Large intestine (tissue), 3 donors: ENCODE measurements around the gene SMYD3. TPM values are rescaled to one million over a fixed set of nuclear protein-coding genes. Genes with fewer than 3 reads are reported as not detected.

Source experiments
- DNase-seq, 2 donors: peaks; one replicate each; pipeline versions ENCODE4 v3.0.0 to v3.0.0-alpha.2; 2013
- H3K27ac ChIP-seq: one replicate; pipeline ENCODE4 v1.5.1; 2013; ENCODE audit warnings: low read length
- H3K27me3 ChIP-seq: 2 replicates; pipeline ENCODE4 v1.6.1; 2013; ENCODE audit warnings: low read length; ENCODE audit not compliant: control insufficient read depth, insufficient read depth
- H3K36me3 ChIP-seq: 2 replicates; pipeline ENCODE4 v1.6.1; 2013; ENCODE audit warnings: low read length; ENCODE audit not compliant: control insufficient read depth, insufficient read depth
- H3K4me1 ChIP-seq: one replicate; pipeline ENCODE4 v1.6.1; 2013; ENCODE audit warnings: low read length; ENCODE audit not compliant: control insufficient read depth, insufficient read depth
- H3K4me3 ChIP-seq: one replicate; pipeline ENCODE4 v1.5.1; 2013; ENCODE audit warnings: low read length
- H3K9me3 ChIP-seq: one replicate; pipeline ENCODE4 v1.6.1; 2013; ENCODE audit warnings: mild to moderate bottlenecking, low read depth, low read length, moderate library complexity; ENCODE audit not compliant: control insufficient read depth
- WGBS: methylation state at CpG from one replicate; pipeline ENCODE4 v1.1.5; 2013; ENCODE audit warnings: low lambda C conversion rate; ENCODE audit not compliant: insufficient coverage; 5-methylcytosine and 5-hydroxymethylcytosine counted together
- polyA plus RNA-seq: library from polyadenylated mRNA; unstranded; fragments of 120-200 nt; gene quantifications from one replicate; pipeline ENCODE4 v1.2.1, GENCODE V29; 2013

SMYD3 gene
- polyA plus RNA-seq, 1 donor = 12.0 TPM

- Histone ChIP-seq H3K27ac (no peak overlapping the region), H3K36me3 (no peaks in the 10 kb centered on the region), H3K27me3 (no peaks in the 10 kb centered on the region), H3K4me3 (no peak overlapping the region), H3K9me3 (no peaks in the 10 kb centered on the region), H3K4me1 (no peaks in the 10 kb centered on the region)
- WGBS = no CpG with 5 or more reads among the region's 17 CpGs
- DNase-seq = no peak
Measured at GRCh38 chr1:245853291-245853690, 653.8 kb downstream of the SMYD3 start.

GRCh38 chr1:245843101-245843500 lies 664.0 kb downstream of the SMYD3 start:
- H3K36me3 ChIP-seq = no peaks in the 10 kb centered on the region
- H3K27me3 ChIP-seq = no peaks in the 10 kb centered on the region
- no peak for DNase-seq
- H3K4me3 ChIP-seq = no peak overlapping the region
- no peaks in the 10 kb centered on the region for H3K4me1 ChIP-seq
- no peak overlapping the region for H3K27ac ChIP-seq
- no peaks in the 10 kb centered on the region for H3K9me3 ChIP-seq
- no CpG with 5 or more reads among the region's 3 CpGs for WGBS

DNA sequence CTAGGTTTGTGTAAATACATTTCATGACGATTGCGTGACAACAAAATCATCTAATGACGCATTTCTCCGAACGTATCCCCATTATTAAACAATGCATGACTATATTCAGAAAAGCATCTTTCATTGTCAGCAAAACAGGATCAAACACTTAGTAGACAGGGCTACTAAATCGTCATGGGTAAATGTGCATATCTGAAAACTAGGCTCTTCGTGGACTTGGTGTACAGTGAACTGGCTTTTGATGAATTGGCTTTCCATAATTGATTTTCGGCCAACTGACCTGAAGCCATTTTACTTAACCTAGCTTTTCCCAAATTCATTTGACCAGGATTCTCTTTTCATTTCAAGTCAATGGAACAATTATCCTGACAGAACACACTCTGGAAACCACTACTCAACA lies 665.0 kb downstream of the SMYD3 start:
- 100% methylated on average over 2 of the region's 8 CpGs for WGBS
- no peak overlapping the region for H3K4me3 ChIP-seq
- H3K36me3 ChIP-seq = no peaks in the 10 kb centered on the region
- H3K27me3 ChIP-seq = no peaks in the 10 kb centered on the region
- no peak for DNase-seq
- H3K27ac ChIP-seq = no peak overlapping the region
- no peaks in the 10 kb centered on the region for H3K9me3 ChIP-seq
- H3K4me1 ChIP-seq = no peaks in the 10 kb centered on the region

DNA sequence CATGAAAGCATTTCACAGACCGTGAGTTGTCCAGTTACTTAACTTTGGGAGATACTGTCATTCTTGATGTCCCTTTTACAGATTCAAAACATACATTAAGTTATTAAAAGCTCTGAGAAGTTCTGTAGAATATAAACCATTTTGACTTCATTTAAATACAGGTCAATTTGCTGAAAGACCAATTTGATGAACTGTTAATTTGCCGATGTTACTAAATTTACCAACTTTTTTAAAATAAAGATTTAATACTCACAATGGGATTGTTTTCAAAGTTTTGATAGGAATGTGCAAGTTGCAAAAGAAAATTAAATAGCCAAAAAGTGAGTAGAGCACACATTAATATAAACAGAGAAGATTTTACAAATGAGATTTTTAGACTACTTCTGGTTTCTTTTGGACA lies 666.1 kb downstream of the SMYD3 start:
- no peak for DNase-seq
- Histone ChIP-seq H3K4me1 (no peaks in the 10 kb centered on the region), H3K9me3 (no peaks in the 10 kb centered on the region), H3K36me3 (no peaks in the 10 kb centered on the region), H3K27ac (no peak overlapping the region), H3K27me3 (no peaks in the 10 kb centered on the region), H3K4me3 (no peak overlapping the region)
- 0% methylated on average over 1 of the region's 2 CpGs for WGBS

DNA sequence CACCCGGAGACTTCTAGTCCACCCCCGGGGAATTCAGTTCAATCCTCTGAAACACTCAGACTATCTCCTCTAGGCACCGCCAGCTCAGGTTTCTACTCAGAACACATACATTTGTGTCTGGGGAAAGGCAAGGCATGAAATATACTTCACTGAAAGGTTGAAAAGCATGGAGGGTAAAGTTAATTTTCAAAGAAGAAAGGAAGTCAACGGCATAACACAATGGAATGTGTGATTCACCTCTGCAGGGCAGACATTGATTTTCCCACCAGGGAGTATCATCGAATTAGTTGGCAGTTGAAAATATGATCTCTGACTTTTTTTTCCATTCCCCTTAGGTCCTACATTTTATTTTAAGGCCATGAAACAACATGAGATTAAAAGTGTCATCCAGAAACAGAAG lies 669.4 kb downstream of the SMYD3 start:
- H3K4me1 ChIP-seq = no peaks in the 10 kb centered on the region
- no peak overlapping the region for H3K4me3 ChIP-seq
- H3K27ac ChIP-seq = no peak overlapping the region
- H3K36me3 ChIP-seq = no peaks in the 10 kb centered on the region
- no peak for DNase-seq
- 38% methylated on average over 1 of the region's 5 CpGs for WGBS
- H3K27me3 ChIP-seq = no peaks in the 10 kb centered on the region
- no peaks in the 10 kb centered on the region for H3K9me3 ChIP-seq

GRCh38 chr1:245835386-245835785 lies 671.7 kb downstream of the SMYD3 start:
- H3K36me3 ChIP-seq = no peaks in the 10 kb centered on the region
- no peaks in the 10 kb centered on the region for H3K4me1 ChIP-seq
- no peaks in the 10 kb centered on the region for H3K27me3 ChIP-seq
- no CpG with 5 or more reads among the region's 6 CpGs for WGBS
- no peak overlapping the region for H3K27ac ChIP-seq
- no peaks in the 10 kb centered on the region for H3K9me3 ChIP-seq
- H3K4me3 ChIP-seq = no peak overlapping the region
- DNase-seq = no peak

DNA sequence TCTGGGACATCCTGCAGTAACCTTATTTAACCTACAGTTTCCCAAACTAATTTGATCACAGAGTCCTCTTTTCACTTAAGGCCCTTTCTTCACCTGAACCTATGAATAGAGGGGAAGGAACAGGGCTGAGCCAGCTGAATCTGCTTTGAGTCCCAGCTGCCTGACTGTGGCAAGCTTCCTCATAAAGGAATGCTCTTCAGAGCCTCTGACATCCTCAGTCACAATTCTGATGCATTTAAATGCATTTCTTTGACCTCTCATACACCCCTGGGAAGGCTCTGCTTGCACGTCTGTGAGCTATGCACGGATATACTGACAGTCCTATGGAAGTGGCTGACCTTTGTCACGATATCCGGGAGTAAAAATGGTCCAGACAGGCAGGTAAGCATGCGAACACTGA lies 673.1 kb downstream of the SMYD3 start:
- Histone ChIP-seq H3K4me3 (no peak overlapping the region), H3K4me1 (no peaks in the 10 kb centered on the region), H3K27ac (no peak overlapping the region), H3K36me3 (no peaks in the 10 kb centered on the region), H3K9me3 (no peaks in the 10 kb centered on the region), H3K27me3 (no peaks in the 10 kb centered on the region)
- WGBS = no CpG with 5 or more reads among the region's 5 CpGs
- no peak for DNase-seq

- Histone ChIP-seq H3K4me3 (no peak overlapping the region), H3K4me1 (no peaks in the 10 kb centered on the region), H3K9me3 (no peaks in the 10 kb centered on the region), H3K27me3 (no peaks in the 10 kb centered on the region), H3K36me3 (no peaks in the 10 kb centered on the region), H3K27ac (no peak overlapping the region)
- no peak for DNase-seq
- whole genome bisulfite sequencing = 89% methylated on average over 3 of the region's 7 CpGs
Measured at GRCh38 chr1:245832771-245833527, 674.1 kb downstream of the SMYD3 start.

DNA sequence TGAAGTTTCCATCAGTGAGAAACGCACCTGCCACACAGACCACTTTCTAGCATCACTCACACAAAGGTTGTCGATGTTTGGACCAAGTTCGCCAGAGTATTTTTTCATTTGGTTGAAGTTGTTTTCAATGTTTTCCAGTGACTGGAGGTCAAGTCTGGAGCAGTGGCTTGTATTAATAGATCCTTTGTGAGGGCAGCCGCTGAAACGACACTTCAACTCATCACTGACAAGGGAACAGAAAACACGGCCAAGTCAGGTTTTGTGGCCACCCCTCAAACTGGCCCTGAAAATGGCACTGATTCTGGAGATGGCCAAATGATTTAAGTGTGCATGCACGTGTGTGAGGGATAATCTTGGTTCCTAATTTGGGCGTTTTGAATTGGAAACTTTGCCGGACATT lies 675.6 kb downstream of the SMYD3 start:
- Histone ChIP-seq H3K4me1 (no peaks in the 10 kb centered on the region), H3K4me3 (no peak overlapping the region), H3K9me3 (no peaks in the 10 kb centered on the region), H3K27ac (no peak overlapping the region), H3K36me3 (no peaks in the 10 kb centered on the region), H3K27me3 (no peaks in the 10 kb centered on the region)
- no peak for DNase-seq
- 86% methylated on average over 1 of the region's 9 CpGs for whole genome bisulfite sequencing

- H3K27ac ChIP-seq = no peak overlapping the region
- no peaks in the 10 kb centered on the region for H3K4me1 ChIP-seq
- DNase-seq = no peak
- no peaks in the 10 kb centered on the region for H3K27me3 ChIP-seq
- H3K9me3 ChIP-seq = no peaks in the 10 kb centered on the region
- no peak overlapping the region for H3K4me3 ChIP-seq
- H3K36me3 ChIP-seq = no peaks in the 10 kb centered on the region
Measured at GRCh38 chr1:245829826-245830225, 677.3 kb downstream of the SMYD3 start.

GRCh38 chr1:245829194-245829593 lies 677.9 kb downstream of the SMYD3 start:
- Histone ChIP-seq H3K4me3 (no peak overlapping the region), H3K27ac (no peak overlapping the region), H3K9me3 (no peaks in the 10 kb centered on the region), H3K4me1 (no peaks in the 10 kb centered on the region), H3K36me3 (no peaks in the 10 kb centered on the region), H3K27me3 (no peaks in the 10 kb centered on the region)
- DNase-seq = no peak
- WGBS = no CpG with 5 or more reads among the region's 3 CpGs
